MM.1S (cell line): ENCODE measurements around the gene CHTF8.

ENCODE experiments used
- EZH2 ChIP-seq: fragments of 300-600 bp; sonication (generic); optimal IDR thresholded peaks from 2 replicates; pipeline ENCODE3; 2017; ENCODE audit warnings: low read depth, mild to moderate bottlenecking, antibody characterized with exemption, low read length, mixed read lengths
- EZH2phosphoT487 ChIP-seq: fragments of 300-600 bp; sonication (generic); IDR thresholded peaks from 2 replicates; pipeline ENCODE4 v1.6.1; 2018; ENCODE audit warnings: antibody characterized with exemption, low read length
- TF ChIP-seq, protein P1 (sequence below): fragments of 300-600 bp; sonication (generic); IDR thresholded peaks from 2 replicates; pipeline ENCODE4 v1.5.1; 2016; ENCODE audit warnings: antibody characterized with exemption, low read length, mixed read lengths

DNA sequence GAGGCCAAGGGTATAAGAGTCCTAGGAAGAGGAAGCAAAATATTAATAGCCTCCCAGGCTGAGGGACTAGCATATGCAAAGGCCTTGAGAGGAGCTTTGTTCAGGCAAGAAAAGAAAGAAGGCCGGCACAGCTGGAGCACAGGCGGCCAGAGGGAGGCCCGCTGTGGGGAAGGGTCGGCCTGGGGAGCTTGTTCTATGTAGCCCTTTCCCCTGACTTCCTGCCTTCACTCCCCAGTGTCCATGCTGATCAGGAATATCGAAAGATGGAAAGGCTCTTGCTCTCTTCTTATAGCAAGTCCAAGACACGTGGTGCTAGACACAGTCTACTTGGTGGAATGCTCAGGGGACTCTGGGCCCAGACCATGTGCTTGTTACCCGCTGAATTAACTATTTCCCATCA, 54.3 kb downstream of the CHTF8 start:
- TF ChIP-seq, protein P1, sequence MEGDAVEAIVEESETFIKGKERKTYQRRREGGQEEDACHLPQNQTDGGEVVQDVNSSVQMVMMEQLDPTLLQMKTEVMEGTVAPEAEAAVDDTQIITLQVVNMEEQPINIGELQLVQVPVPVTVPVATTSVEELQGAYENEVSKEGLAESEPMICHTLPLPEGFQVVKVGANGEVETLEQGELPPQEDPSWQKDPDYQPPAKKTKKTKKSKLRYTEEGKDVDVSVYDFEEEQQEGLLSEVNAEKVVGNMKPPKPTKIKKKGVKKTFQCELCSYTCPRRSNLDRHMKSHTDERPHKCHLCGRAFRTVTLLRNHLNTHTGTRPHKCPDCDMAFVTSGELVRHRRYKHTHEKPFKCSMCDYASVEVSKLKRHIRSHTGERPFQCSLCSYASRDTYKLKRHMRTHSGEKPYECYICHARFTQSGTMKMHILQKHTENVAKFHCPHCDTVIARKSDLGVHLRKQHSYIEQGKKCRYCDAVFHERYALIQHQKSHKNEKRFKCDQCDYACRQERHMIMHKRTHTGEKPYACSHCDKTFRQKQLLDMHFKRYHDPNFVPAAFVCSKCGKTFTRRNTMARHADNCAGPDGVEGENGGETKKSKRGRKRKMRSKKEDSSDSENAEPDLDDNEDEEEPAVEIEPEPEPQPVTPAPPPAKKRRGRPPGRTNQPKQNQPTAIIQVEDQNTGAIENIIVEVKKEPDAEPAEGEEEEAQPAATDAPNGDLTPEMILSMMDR = no peak
- TF ChIP-seq EZH2 (no peak), EZH2phosphoT487 (no peak)
